LNCaP clone FGC (cell line): ENCODE data around the gene ALDH1A1.

Source experiments
- DNase-seq: peaks from one replicate; pipeline ENCODE4 v3.0.0-alpha.2; 2011; ENCODE audit warnings: low read depth
- H3K4me3 ChIP-seq: 2 replicates; pipeline ENCODE4 v1.5.1; 2011; ENCODE audit warnings: mild to moderate bottlenecking, low read depth, low read length, control low read depth
- CTCF ChIP-seq: IDR thresholded peaks from 2 replicates; pipeline ENCODE4 v1.5.1; 2012; ENCODE audit warnings: mild to moderate bottlenecking; ENCODE audit not compliant: control insufficient read depth, insufficient read depth; ENCODE audit errors: extremely low read depth

The ALDH1A1 gene

DNA sequence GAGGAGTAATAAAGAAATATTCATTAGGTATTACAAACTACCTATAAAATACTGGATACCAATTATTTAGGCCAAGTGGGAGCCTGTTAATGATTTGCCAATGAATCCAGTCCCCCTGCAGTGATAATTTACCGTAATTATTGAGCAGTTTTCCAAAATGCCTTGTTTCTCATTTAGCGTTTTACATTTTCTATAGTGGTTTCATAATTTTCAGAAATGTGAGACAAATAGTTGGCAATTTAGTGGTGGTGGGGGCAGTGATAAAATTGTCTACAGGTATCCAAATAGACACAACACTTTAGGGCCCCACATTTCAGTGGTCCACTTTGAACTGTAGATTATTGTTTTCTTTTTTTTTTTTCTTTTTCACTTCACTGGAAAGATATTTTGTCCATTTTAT, 27.3 kb upstream of the ALDH1A1 start:
- TF ChIP-seq CTCF = no peak
- H3K4me3 ChIP-seq = no peak overlapping the region
- no peak for DNase-seq

- DNase-seq = no peak
- no peak for TF ChIP-seq CTCF
- no peak overlapping the region for H3K4me3 ChIP-seq
These were observed 26.7 kb upstream of the ALDH1A1 start for GRCh38 chr9:72979405-72980100.

DNA sequence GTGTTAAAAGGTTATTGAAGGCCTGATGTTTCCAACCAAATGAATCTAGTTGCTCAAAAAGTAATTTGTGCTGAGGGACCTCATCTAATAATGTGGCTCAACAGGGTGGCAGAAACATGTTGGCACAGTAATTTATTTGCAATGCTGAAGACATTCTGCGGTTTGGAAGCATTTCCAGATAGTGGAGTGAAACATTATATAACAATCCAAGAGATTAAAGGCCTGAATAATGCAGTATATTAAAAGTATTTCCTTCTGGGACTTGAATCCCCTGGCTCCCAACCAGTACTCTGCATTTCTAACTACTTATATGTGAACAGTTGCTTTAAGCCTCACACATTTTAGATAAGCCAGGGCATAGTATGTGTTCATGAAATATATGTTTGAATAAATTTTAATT, 25.9 kb upstream of the ALDH1A1 start:
- no peak overlapping the region for H3K4me3 ChIP-seq
- no peak for DNase-seq
- TF ChIP-seq CTCF = no peak

DNA sequence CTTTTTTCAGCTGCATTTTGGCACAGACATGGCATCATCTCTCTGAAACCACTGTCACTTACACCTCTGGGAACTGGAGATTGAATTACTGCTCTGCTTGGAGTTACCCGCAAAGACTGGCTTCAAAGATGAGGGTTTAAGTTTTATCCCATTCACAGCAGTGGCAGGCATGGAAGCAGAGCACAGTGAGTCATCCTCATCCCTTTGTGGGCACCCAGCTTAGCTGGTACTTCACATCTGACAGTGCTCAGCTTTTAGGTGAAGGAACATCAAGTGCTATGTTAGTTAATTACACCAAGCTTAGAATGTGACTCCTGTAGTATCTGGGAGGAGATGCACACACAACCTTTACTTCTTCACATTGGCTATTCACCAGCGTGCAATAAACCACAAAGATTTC, 24.8 kb upstream of the ALDH1A1 start:
- no peak overlapping the region for H3K4me3 ChIP-seq
- no peak for DNase-seq
- no peak for TF ChIP-seq CTCF

DNA sequence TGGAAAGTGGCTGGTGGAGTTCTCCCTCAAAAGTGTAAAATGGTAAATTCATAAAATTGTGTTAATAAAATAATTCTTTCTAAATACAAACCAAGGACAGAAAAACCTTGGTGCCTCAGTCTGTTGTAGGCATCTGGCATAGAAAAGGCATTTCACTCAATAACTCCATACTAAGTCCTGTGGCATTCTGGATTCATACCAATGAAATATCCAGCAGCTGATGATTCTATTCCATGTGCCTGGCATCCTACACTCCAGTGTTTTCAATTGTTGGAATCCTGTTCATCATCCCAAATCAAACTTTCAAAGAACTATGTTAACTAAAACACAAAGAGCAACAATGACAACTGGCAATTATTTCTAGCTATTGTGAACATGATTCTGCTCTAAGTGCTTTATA, 21.6 kb upstream of the ALDH1A1 start:
- no peak for TF ChIP-seq CTCF
- no peak overlapping the region for H3K4me3 ChIP-seq
- DNase-seq = no peak

GRCh38 chr9:72972636-72973035, 19.8 kb upstream of the ALDH1A1 start:
- no peak for DNase-seq
- no peak overlapping the region for H3K4me3 ChIP-seq
- TF ChIP-seq CTCF = no peak

- TF ChIP-seq CTCF = no peak
- no peak for DNase-seq
- H3K4me3 ChIP-seq = no peak overlapping the region
These were observed 18.6 kb upstream of the ALDH1A1 start for GRCh38 chr9:72971411-72971810.
